ENCODE data around the gene NECAB2. TPM values are rescaled to one million over a fixed set of nuclear protein-coding genes. Genes with fewer than 3 reads are reported as not detected.

The NECAB2 gene
- polyA plus RNA-seq, 1 experiment, result 0.20 TPM

- Histone ChIP-seq H3K4me3 (ENCODE audit: low read depth, low read length) (no peak overlapping the region), H3K9me3 (ENCODE audit: control insufficient read depth, insufficient read depth, low read length) (peaks cover 6% of the 10 kb centered on the region), H3K27ac (ENCODE audit: low read depth, low read length) (no peak overlapping the region), H3K27me3 (ENCODE audit: control insufficient read depth, insufficient read depth, low read length) (peaks cover 25% of the 10 kb centered on the region)
- ChIA-PET CTCF (no interaction called here), POLR2A (no interaction called here)
- TF ChIP-seq, protein P1, sequence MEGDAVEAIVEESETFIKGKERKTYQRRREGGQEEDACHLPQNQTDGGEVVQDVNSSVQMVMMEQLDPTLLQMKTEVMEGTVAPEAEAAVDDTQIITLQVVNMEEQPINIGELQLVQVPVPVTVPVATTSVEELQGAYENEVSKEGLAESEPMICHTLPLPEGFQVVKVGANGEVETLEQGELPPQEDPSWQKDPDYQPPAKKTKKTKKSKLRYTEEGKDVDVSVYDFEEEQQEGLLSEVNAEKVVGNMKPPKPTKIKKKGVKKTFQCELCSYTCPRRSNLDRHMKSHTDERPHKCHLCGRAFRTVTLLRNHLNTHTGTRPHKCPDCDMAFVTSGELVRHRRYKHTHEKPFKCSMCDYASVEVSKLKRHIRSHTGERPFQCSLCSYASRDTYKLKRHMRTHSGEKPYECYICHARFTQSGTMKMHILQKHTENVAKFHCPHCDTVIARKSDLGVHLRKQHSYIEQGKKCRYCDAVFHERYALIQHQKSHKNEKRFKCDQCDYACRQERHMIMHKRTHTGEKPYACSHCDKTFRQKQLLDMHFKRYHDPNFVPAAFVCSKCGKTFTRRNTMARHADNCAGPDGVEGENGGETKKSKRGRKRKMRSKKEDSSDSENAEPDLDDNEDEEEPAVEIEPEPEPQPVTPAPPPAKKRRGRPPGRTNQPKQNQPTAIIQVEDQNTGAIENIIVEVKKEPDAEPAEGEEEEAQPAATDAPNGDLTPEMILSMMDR (IDR thresholded peaks at IDR 0.05; ENCODE audit: low read depth, low read length), result no peak
- no peak for DNase-seq (ENCODE audit: low read depth, low spot score)
Measured at GRCh38 chr16:83973077-83973476, 5.0 kb downstream of the NECAB2 start.

- no peak for DNase-seq (ENCODE audit: low read depth, low spot score)
- ChIA-PET CTCF (no interaction called here), POLR2A (no interaction called here)
- Histone ChIP-seq H3K9me3 (ENCODE audit: control insufficient read depth, insufficient read depth, low read length) (peaks cover 13% of the 10 kb centered on the region), H3K4me3 (ENCODE audit: low read depth, low read length) (no peak overlapping the region), H3K27me3 (ENCODE audit: control insufficient read depth, insufficient read depth, low read length) (peaks cover 29% of the 10 kb centered on the region), H3K27ac (ENCODE audit: low read depth, low read length) (no peak overlapping the region)
- TF ChIP-seq, protein P1 (IDR thresholded peaks at IDR 0.05; ENCODE audit: low read depth, low read length), result no peak
Measured at GRCh38 chr16:83973581-83974385, 5.7 kb downstream of the NECAB2 start.

DNA sequence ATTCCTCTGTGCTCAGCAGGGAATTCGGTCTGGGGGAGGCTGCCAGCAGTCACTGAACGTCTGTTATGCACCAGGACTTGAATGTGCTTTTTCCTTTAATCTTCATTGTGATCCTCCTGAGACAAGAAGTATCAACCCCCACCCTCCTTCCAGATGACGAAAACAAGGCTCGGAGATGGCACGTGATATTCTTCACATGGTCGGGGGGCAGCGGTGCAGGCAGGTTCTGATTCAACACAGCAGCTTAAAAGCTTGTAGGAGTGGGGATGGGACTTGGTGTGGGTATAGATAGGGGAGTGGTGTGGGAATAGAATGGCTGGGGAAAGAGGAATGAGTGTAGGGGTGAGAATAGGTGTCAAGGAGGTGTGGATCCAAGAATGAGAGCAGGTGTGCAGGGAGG, 6.4 kb downstream of the NECAB2 start:
- ChIA-PET POLR2A (no interaction called here), CTCF (no interaction called here)
- H3K27me3 ChIP-seq (ENCODE audit: control insufficient read depth, insufficient read depth, low read length), result peaks cover 27% of the 10 kb centered on the region
- peaks cover 13% of the 10 kb centered on the region for H3K9me3 ChIP-seq (ENCODE audit: control insufficient read depth, insufficient read depth, low read length)
- TF ChIP-seq, protein P1 (IDR thresholded peaks at IDR 0.05; ENCODE audit: low read depth, low read length), result no peak
- H3K4me3 ChIP-seq (ENCODE audit: low read depth, low read length), result no peak overlapping the region
- no peak overlapping the region for H3K27ac ChIP-seq (ENCODE audit: low read depth, low read length)
- no peak for DNase-seq (ENCODE audit: low read depth, low spot score)

GRCh38 chr16:83975590-83976260, 7.7 kb downstream of the NECAB2 start:
- H3K27me3 ChIP-seq (ENCODE audit: control insufficient read depth, insufficient read depth, low read length), result peaks cover 17% of the 10 kb centered on the region
- H3K27ac ChIP-seq (ENCODE audit: low read depth, low read length), result no peak overlapping the region
- H3K9me3 ChIP-seq (ENCODE audit: control insufficient read depth, insufficient read depth, low read length), result peaks cover 13% of the 10 kb centered on the region
- TF ChIP-seq, protein P1 (IDR thresholded peaks at IDR 0.05; ENCODE audit: low read depth, low read length), result no peak
- POLR2A ChIA-PET, result no interaction called here
- DNase-seq (ENCODE audit: low read depth, low spot score), result no peak
- CTCF ChIA-PET, result interaction anchor here (1.1 kb wide), 1 partner anchor 90 kb away, joined by 4 read pairs; no protein-coding TSS in a partner anchor
- no peak overlapping the region for H3K4me3 ChIP-seq (ENCODE audit: low read depth, low read length)

Measured in AG04450 (cell line).